Right lobe of liver (tissue), 4 donors: ENCODE results near the gene OSBPL3.

Experiments
- POLR2A ChIP-seq: fragments of 450-650 bp; IDR thresholded peaks from one replicate; pipeline ENCODE4 v1.6.1; 2017; ENCODE audit warnings: antibody characterized with exemption, mild to moderate bottlenecking
- TF ChIP-seq, protein P1 (sequence below), 4 donors: fragments of 200-600 bp in 3 of 4; fragments of 450-650 bp in 1 of 4; IDR thresholded peaks; one replicate each; pipeline versions ENCODE4 v1.5.1 to v1.8.0; 2016 to 2022; ENCODE audit warnings: antibody characterized with exemption in 4 of 4, mild to moderate bottlenecking in 2 of 4
- donor health status: DM: no; HTN: no; CAD: no.
- donor health status: DM: no; HTN: no; CAD: no.
- donor health status: DM: no; HTN: yes; CAD: no.

- TF ChIP-seq, protein P1, sequence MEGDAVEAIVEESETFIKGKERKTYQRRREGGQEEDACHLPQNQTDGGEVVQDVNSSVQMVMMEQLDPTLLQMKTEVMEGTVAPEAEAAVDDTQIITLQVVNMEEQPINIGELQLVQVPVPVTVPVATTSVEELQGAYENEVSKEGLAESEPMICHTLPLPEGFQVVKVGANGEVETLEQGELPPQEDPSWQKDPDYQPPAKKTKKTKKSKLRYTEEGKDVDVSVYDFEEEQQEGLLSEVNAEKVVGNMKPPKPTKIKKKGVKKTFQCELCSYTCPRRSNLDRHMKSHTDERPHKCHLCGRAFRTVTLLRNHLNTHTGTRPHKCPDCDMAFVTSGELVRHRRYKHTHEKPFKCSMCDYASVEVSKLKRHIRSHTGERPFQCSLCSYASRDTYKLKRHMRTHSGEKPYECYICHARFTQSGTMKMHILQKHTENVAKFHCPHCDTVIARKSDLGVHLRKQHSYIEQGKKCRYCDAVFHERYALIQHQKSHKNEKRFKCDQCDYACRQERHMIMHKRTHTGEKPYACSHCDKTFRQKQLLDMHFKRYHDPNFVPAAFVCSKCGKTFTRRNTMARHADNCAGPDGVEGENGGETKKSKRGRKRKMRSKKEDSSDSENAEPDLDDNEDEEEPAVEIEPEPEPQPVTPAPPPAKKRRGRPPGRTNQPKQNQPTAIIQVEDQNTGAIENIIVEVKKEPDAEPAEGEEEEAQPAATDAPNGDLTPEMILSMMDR (IDR thresholded peaks at IDR 0.05): no peak
- no peak for TF ChIP-seq POLR2A
Measured at GRCh38 chr7:24932389-24932788, 47.6 kb downstream of the OSBPL3 start.
